ENCODE measurements around the gene ABCD3.

Gene ABCD3

DNA sequence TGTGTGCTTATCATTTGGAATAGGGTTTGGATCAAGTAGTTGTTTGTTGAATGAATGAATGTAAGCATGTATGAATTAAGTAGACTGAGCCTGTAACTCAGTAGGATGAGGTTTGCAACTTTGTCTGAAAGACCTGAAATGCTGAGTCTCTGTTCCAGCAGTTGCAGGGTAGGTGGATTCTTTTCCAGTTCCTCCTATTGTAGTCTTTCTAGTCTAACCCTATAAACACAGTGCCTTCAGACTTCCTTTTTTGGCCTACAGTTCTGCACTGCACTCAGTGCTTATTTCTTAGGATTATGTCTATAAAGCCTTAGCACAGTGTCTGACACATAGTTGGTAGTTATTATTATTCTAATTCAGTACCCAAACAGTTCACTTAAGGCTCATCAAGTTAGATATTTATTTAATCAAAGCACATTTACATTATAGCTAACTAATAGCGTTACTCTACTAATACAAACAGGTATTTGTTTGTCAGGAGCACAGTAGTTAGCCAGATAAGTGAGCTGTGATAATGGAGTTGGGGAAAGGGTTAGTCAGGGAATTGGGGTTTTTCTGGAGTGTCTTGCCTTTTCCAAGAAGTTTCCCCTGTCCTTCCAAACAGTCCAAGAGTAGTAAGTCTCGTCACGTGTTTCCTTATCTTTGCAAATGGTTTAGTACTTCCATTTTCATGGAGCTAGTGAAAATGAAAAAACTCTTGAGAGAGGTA is 45.0 kb downstream of the ABCD3 start:
- TF ChIP-seq GATA1 (IDR thresholded peaks at IDR 0.05; ENCODE audit: low read depth, low read length) (no peak), POLR2A (IDR thresholded peaks at IDR 0.05; ENCODE audit: low read length) (no peak)
- no peak for DNase-seq

DNA sequence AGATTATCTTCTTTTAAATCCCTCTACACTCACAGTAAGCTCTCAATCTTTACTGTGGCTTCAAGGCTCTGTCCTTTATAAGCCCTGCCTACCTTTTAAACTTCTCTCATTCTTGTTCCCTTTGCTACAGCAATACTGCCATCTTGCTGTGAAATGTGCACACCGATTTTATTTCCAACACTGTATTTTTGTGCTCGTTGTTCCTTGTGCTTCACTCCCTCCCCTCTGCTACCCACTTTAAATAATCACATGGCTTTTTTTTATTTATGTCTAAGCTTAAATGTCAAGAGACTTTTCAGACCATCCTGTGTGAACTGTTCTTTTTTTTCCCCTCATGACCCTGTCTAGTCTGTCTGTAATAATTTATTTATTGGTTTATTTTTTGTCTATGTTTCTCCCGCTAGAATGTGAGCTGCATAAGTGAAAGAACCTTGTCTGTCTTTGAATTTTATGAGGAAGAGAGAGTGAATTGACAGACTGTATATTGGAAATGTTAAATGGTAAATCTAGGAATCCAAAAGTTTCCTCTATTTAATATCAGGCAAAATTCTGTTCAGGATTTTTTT is 45.7 kb downstream of the ABCD3 start:
- TF ChIP-seq POLR2A (IDR thresholded peaks at IDR 0.05; ENCODE audit: low read length) = no peak
- TF ChIP-seq GATA1 (IDR thresholded peaks at IDR 0.05; ENCODE audit: low read depth, low read length) = no peak
- DNase-seq = peak; percentile 52 to 59

DNA sequence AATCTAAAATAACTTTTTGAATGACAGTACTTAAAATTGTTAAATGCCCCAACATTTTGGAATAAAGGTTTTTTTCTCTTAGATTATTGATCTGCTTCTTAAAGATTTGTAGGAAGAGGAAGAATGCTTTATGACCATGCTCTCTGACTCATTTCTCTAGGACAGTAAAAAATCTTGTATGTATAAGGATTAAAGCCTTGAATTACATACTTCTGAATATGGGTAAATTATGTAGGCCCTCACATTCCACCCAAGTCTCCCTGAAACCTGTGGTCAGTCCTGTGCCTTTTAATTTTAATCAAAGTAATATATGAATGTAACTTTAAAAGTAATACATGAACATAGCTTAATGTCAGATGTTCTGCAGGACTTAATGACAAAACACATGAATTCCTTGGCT is 50.5 kb downstream of the ABCD3 start:
- no peak for DNase-seq
- TF ChIP-seq GATA1 (IDR thresholded peaks at IDR 0.05; ENCODE audit: low read depth, low read length) (no peak), POLR2A (IDR thresholded peaks at IDR 0.05; ENCODE audit: low read length) (no peak)

DNA sequence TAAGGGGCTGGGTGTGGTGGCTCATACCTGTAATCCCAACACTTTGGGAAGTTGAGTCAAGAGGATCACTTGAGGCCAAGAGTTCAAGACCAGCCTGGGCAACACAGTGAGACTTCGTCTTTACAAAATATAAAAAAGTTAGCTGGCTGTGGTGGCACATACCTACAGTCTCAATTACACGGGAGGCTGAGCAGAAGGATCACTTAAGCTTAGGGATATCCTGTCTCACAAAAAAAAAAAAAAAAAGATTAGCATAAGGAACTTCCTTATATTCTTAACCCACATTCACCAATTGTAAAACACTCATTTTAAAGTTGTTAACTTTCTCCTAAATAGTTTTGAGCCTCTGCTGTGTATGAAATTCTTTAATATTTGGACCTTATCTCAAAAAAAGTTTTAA is 53.1 kb downstream of the ABCD3 start:
- no peak for TF ChIP-seq POLR2A (IDR thresholded peaks at IDR 0.05; ENCODE audit: low read length)
- TF ChIP-seq GATA1 (IDR thresholded peaks at IDR 0.05; ENCODE audit: low read depth, low read length) = no peak
- DNase-seq = no peak

DNA sequence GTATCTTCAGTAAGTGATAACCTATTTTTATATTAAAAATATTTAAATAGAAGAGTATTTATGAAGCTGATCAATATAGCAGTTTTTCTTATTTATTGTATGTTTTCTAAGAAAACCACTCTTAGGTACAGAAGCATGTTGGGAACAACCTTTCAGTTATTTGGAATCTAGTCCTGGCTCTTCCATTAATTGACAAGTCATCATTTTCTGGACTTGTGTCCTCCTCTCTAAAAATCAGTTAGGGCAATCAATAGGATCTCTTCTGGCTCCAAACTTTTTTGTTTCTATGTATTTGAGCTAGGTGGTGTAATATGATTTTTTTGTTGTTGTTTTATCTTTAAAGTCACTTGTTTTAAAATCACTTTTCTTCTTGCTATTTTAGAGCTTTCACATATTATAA is 57.0 kb downstream of the ABCD3 start:
- no peak for DNase-seq
- TF ChIP-seq POLR2A (IDR thresholded peaks at IDR 0.05; ENCODE audit: low read length) (no peak), GATA1 (IDR thresholded peaks at IDR 0.05; ENCODE audit: low read depth, low read length) (no peak)

DNA sequence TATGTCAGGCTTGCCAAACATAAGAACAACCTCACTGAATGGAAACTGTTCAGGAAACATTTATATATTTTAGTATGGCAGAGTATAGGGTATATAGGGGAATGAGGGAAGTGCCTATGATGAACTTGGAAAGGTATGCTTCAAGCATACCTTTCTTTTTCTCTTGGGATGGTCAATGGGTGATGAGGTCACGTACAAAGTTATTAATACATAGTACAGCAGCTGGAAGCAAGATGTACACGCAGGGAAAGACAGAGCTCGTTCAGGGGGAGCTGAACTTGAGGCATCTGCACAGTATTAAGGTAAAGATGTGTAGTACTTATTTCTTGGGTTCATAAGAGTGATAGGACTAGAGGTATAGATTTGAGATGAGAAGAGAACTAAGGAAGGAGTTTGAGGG is 61.5 kb downstream of the ABCD3 start:
- TF ChIP-seq GATA1 (IDR thresholded peaks at IDR 0.05; ENCODE audit: low read depth, low read length) (no peak), POLR2A (IDR thresholded peaks at IDR 0.05; ENCODE audit: low read length) (no peak)

DNA sequence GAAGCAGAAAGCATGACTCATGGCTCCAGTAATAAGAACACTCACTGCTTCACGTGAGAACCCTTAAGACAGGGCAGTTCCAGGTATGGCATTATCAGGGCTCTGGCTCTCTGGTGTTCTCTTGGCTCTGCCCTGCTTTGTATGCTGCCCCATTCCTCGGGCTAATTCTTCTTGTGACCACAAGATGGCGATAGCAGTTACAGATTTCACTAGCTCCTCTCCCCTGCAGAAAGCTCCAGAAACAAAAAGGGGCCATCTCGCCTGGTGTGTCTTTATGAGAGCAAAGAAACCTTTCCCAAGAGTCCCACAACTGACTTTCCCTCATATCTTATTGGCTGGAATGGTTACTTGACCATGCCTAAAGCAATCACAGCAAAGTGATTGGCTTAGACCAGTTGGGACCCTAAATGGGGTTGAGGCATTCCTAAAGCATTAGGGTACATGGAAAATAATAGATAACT is 63.3 kb downstream of the ABCD3 start:
- DNase-seq = peak; percentile 66 to 78

More for the DNA sequence above, 61.5 kb downstream of the ABCD3 start:
- DNase-seq = no peak

DNA sequence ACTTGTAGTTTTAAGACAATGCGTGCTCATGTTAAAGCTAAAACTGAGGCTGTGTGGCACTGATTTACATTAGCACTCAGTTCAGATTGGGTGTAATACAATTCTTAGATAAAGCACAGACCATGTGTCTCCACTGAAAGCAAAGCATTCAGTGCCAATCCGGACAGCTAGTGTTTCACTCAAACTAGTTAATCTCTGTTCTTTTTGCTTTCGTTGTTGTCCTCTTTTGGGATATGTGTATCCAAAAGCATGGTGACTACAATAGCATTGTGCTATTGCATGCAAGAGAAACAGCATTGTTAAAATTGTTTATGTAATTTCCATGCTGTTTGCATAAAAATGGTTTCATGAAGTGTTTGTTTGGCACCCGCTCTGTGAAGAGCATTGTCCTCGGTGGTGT is 68.8 kb downstream of the ABCD3 start:
- DNase-seq = no peak
- TF ChIP-seq POLR2A (IDR thresholded peaks at IDR 0.05; ENCODE audit: low read length) (no peak), GATA1 (IDR thresholded peaks at IDR 0.05; ENCODE audit: low read depth, low read length) (no peak)

More for the DNA sequence above, 63.3 kb downstream of the ABCD3 start:
- TF ChIP-seq POLR2A (IDR thresholded peaks at IDR 0.05; ENCODE audit: low read length) (no peak), GATA1 (IDR thresholded peaks at IDR 0.05; ENCODE audit: low read depth, low read length) (no peak)

DNA sequence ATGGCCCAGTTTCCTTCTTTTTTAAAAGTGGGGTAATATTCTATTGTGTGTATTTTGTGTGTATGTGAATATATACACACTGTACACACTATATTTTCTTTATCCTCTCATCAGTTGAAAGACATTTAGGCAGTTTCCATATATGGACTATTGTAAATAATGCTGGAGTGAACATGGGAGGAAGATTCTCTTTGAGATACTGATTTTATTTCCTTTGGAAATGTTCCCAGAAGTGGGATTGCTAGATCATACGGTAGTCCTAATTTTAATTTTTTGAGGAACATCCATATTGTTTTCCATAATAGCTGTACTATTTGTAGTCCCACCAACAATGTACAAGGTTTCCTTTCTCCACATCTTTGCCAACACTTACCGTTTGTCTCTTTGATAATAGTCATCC is 72.4 kb downstream of the ABCD3 start:
- TF ChIP-seq GATA1 (IDR thresholded peaks at IDR 0.05; ENCODE audit: low read depth, low read length) (no peak), POLR2A (IDR thresholded peaks at IDR 0.05; ENCODE audit: low read length) (no peak)
- DNase-seq = no peak

DNA sequence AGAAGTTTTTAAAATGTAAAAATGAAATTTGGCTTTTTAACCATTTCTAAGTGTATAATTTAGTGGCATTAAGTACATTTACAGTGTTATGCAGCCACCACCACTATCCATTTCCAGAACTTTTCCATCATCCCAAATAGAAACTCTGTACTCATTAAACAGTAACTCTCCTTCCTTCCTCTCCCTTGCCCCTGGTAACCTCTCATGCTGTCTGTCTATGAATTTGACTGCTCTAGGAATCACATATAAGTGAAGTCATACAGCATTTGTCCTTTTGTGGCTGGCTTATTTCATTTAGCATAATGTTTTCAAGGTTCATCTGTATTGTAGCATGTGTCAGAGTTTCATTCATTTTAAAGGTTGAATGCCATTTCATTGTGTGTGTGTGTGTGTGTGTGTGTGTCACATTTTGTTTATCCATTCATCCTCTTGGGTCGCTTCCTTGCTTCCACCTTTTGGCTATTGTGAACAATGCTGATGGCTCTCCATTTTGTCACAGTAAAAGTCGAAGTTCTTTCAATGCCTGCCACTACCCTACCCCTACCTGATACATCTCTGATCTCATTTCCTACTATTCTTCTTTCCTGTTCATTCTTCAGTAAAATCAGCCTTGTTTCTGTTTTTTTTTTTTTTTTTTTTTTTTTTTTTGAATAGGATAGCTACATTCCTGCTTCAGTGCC is 78.0 kb downstream of the ABCD3 start:
- DNase-seq = no peak
- no peak for TF ChIP-seq POLR2A (IDR thresholded peaks at IDR 0.05; ENCODE audit: low read length)

DNA sequence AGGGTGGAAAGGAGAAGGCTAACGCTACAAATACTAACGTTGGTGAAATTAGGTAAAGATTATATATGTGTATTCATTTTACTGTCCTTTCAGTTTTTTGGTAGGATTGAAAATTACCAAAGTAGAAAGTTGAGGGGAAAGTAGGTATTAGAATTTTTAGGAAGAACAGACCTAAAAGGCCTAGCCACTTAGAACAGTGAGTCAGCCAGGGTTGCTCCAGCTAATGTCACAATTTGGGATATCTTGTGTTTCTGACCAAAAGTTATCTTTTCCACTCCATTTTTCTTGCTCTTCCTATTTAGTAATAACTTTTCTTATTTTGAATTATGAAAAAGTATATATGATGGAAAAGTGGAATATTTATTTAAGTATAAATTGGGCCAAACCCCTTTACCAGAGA is 83.2 kb downstream of the ABCD3 start:
- no peak for DNase-seq
- TF ChIP-seq GATA1 (IDR thresholded peaks at IDR 0.05; ENCODE audit: low read depth, low read length) (no peak), POLR2A (IDR thresholded peaks at IDR 0.05; ENCODE audit: low read length) (no peak)

DNA sequence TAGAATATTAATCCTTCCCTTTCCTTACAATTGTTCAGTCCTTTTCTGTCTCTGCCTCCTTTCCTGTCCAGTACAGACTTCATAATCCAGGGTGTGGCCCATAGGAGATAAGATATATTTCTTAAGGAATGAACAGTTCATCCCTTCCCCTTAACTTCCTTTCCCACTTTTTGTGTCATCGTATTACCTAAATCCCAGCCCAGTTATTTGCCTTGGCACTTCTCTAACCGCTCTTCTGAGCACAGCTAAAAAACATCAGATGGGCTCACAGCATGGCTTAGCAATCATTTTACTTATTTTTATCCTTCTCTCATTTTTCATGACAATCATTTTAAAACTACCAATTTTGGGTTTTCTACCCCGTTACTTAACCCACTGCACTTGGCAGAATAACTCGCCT is 83.7 kb downstream of the ABCD3 start:
- DNase-seq = no peak
- TF ChIP-seq POLR2A (IDR thresholded peaks at IDR 0.05; ENCODE audit: low read length) (no peak), GATA1 (IDR thresholded peaks at IDR 0.05; ENCODE audit: low read depth, low read length) (no peak)

DNA sequence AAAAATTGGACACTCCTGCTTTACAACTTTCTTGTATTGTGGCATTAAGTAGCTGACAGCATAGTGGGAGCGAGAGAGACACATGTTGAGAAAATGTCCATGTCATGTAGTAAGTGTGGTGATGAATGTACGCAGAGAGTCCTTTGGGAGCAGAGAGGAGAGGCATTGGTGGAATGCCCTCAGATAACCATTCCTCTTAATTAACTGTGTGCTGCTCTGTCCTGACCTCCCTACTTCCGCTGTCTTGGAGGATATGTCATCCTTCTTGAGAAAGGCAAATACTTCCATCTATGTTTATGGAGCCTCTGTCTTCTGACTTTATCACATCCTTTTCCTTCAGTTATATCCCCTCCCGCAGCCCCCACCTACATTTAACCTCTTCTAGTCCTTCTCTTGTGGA is 85.0 kb downstream of the ABCD3 start:
- no peak for DNase-seq
- TF ChIP-seq GATA1 (IDR thresholded peaks at IDR 0.05; ENCODE audit: low read depth, low read length) (no peak), POLR2A (IDR thresholded peaks at IDR 0.05; ENCODE audit: low read length) (no peak)

DNA sequence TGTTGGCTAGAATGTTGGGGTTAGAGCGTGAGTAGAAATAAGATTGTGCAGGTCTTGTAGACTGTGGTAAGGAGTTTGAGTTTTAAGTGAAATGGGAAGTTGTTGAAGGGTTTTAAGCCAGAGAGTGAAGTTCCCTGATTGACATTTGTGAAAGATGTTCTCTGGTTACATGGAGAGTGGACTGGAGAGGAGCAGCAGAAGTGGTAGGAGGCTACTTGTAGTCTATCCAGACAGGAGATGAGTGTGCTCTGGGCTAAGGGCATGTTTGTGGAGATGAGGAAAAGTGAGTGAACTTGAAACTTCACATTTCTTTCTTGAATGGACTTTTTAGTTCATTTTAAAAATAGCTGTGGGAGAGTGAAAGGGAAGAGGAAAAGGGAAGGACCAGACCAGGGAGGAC is 86.4 kb downstream of the ABCD3 start:
- TF ChIP-seq GATA1 (IDR thresholded peaks at IDR 0.05; ENCODE audit: low read depth, low read length) (no peak), POLR2A (IDR thresholded peaks at IDR 0.05; ENCODE audit: low read length) (no peak)
- DNase-seq = no peak

DNA sequence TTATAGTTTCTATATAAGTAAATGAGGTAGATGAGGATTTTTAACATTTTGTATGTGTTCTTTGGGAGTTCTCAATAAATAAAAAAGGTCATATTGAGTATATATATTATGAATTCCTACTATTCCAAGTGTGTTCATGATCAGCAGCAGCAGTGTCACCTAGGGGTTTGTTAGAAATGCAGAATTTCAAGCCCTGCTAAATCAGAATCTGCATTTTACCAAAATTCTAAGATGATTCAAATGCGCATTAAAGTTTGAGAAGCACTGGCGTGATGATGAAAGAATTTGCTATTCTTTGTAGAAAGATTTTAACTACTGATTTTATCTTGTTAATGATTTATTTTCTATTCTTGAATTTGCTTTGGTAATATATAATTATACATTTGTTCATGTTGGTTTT is 94.6 kb downstream of the ABCD3 start:
- TF ChIP-seq POLR2A (IDR thresholded peaks at IDR 0.05; ENCODE audit: low read length) (no peak), GATA1 (IDR thresholded peaks at IDR 0.05; ENCODE audit: low read depth, low read length) (no peak)
- DNase-seq = no peak
